Trophoblast cell (in vitro differentiated cells and primary cell): ENCODE data around the gene C7orf25.
"Not testable (repeated sequence)": the region's sequence is repeated elsewhere in the genome, so short reads cannot be mapped to it uniquely, and the experiment has no call there.

ENCODE experiments used
- DNase-seq, 2 donors: peaks; one replicate each; pipeline ENCODE4 v3.0.0-alpha.2; 2016
- H2AFZ ChIP-seq: 2 replicates; pipeline ENCODE4 v1.6.1; 2013; ENCODE audit warnings: low read length, moderate library complexity, mild to moderate bottlenecking; ENCODE audit not compliant: insufficient read depth, poor library complexity
- H2AK5ac ChIP-seq: 2 replicates; pipeline ENCODE4 v1.6.1; 2013; ENCODE audit warnings: mild to moderate bottlenecking, low read length
- H2BK120ac ChIP-seq: 2 replicates; pipeline ENCODE4 v1.6.1; 2013; ENCODE audit warnings: low read length, mild to moderate bottlenecking, moderate library complexity; ENCODE audit not compliant: insufficient read depth, poor library complexity
- H2BK12ac ChIP-seq: 2 replicates; pipeline ENCODE4 v1.6.1; 2013; ENCODE audit warnings: mild to moderate bottlenecking, low read length, moderate library complexity
- H2BK5ac ChIP-seq: 2 replicates; pipeline ENCODE4 v1.6.1; 2013; ENCODE audit warnings: low read length, low read depth, moderate library complexity, mild to moderate bottlenecking; ENCODE audit not compliant: poor library complexity
- H3K14ac ChIP-seq: 2 replicates; pipeline ENCODE4 v1.6.1; 2013; ENCODE audit warnings: mild to moderate bottlenecking, low read length
- H3K18ac ChIP-seq: 2 replicates; pipeline ENCODE4 v1.6.1; 2013; ENCODE audit warnings: mild to moderate bottlenecking, low read length
- H3K23ac ChIP-seq: 2 replicates; pipeline ENCODE4 v1.6.1; 2013; ENCODE audit warnings: low read length
- H3K27ac ChIP-seq: 2 replicates; pipeline ENCODE4 v1.5.1; 2013; ENCODE audit warnings: low read depth, mild to moderate bottlenecking, inconsistent platforms, low read length, moderate library complexity
- H3K27me3 ChIP-seq: 2 replicates; pipeline ENCODE4 v1.6.1; 2013; ENCODE audit warnings: inconsistent platforms, mild to moderate bottlenecking, low read length, moderate library complexity; ENCODE audit not compliant: insufficient read depth
- H3K36me3 ChIP-seq, 2 experiments: 1 replicate in 1 of 2; 2 replicates in 1 of 2; pipeline ENCODE4 v1.6.1; 2013; ENCODE audit warnings: low read length in 2 of 2, mild to moderate bottlenecking in 2 of 2, moderate library complexity in 1 of 2; ENCODE audit not compliant: insufficient read depth in 2 of 2, control insufficient read depth in 1 of 2
- H3K4ac ChIP-seq: 2 replicates; pipeline ENCODE4 v1.6.1; 2013; ENCODE audit warnings: low read depth, mild to moderate bottlenecking, low read length, moderate library complexity
- H3K4me1 ChIP-seq, 2 experiments: 1 replicate in 1 of 2; 2 replicates in 1 of 2; pipeline ENCODE4 v1.6.1; 2013; ENCODE audit warnings: low read length in 2 of 2, mild to moderate bottlenecking in 2 of 2, moderate library complexity in 1 of 2; ENCODE audit not compliant: insufficient read depth in 2 of 2, control insufficient read depth in 1 of 2
- H3K4me2 ChIP-seq: 2 replicates; pipeline ENCODE4 v1.6.1; 2013; ENCODE audit warnings: inconsistent platforms, mild to moderate bottlenecking, low read length, moderate library complexity
- H3K4me3 ChIP-seq: 2 replicates; pipeline ENCODE4 v1.5.1; 2013; ENCODE audit warnings: mild to moderate bottlenecking, low read depth, low read length, inconsistent platforms
- H3K79me1 ChIP-seq: one replicate; pipeline ENCODE4 v1.6.1; 2013; ENCODE audit warnings: low read length
- H3K79me2 ChIP-seq: 2 replicates; pipeline ENCODE4 v1.6.1; 2013; ENCODE audit warnings: low read length, mild to moderate bottlenecking; ENCODE audit not compliant: control insufficient read depth, insufficient read depth, poor library complexity
- H3K9ac ChIP-seq: 2 replicates; pipeline ENCODE4 v1.6.1; 2013; ENCODE audit warnings: mild to moderate bottlenecking, low read length
- H3K9me3 ChIP-seq: 2 replicates; pipeline ENCODE4 v1.6.1; 2013; ENCODE audit warnings: low read depth, mild to moderate bottlenecking, control low read depth, inconsistent platforms, low read length; ENCODE audit not compliant: insufficient read depth
- H4K12ac ChIP-seq: 2 replicates; pipeline ENCODE4 v1.6.1; 2013; ENCODE audit warnings: low read depth, mild to moderate bottlenecking, low read length, moderate library complexity
- H4K8ac ChIP-seq: 2 replicates; pipeline ENCODE4 v1.6.1; 2013; ENCODE audit warnings: low read depth, mild to moderate bottlenecking, low read length, moderate library complexity
- H4K91ac ChIP-seq: one replicate; pipeline ENCODE4 v1.6.1; 2013; ENCODE audit warnings: low read depth, mild to moderate bottlenecking, low read length, moderate library complexity
- WGBS: extraction: QIAGEN DNeasy Blood & Tissue Kit; methylation state at CpG from one replicate; pipeline ENCODE4 v1.1.7; 2013; ENCODE audit warnings: missing lambda C conversion rate; ENCODE audit not compliant: insufficient read length, insufficient coverage; ENCODE audit errors: extremely low coverage; 5-methylcytosine and 5-hydroxymethylcytosine counted together

Gene C7orf25

GRCh38 chr7:42893346-42894240, 18.3 kb downstream of the C7orf25 start:
- Histone ChIP-seq H3K4ac (no peak overlapping the region), H2BK120ac (no peak overlapping the region), H3K79me1 (peaks cover 1% of the 10 kb centered on the region), H3K9ac (no peak overlapping the region), H3K4me2 (no peak overlapping the region), H4K12ac (no peak overlapping the region), H3K79me2 (no peaks in the 10 kb centered on the region), H3K27me3 (no peaks in the 10 kb centered on the region), H3K4me3 (no peak overlapping the region), H2BK12ac (no peak overlapping the region), H3K9me3 (no peaks in the 10 kb centered on the region), H3K18ac (no peak overlapping the region), H2AK5ac (no peak overlapping the region), H4K8ac (no peak overlapping the region), H3K36me3 (no peaks in the 10 kb centered on the region), H3K4me1 (peaks cover 0 to 4% of the 10 kb centered on the region in 2 experiments), H3K23ac (no peak overlapping the region), H3K14ac (no peak overlapping the region), H2BK5ac (no peak overlapping the region), H3K27ac (no peak overlapping the region), H2AFZ (no peak overlapping the region), H4K91ac (no peak overlapping the region)
- no CpG with 5 or more reads among the region's 9 CpGs for WGBS
- DNase-seq: no peak

GRCh38 chr7:42886893-42887505, 24.9 kb downstream of the C7orf25 start:
- Histone ChIP-seq H2AFZ (no peak overlapping the region), H3K4me3 (no peak overlapping the region), H3K14ac (no peak overlapping the region), H3K27ac (no peak overlapping the region), H2BK12ac (no peak overlapping the region), H3K4me2 (no peak overlapping the region), H4K12ac (no peak overlapping the region), H3K36me3 (no peaks in the 10 kb centered on the region), H2BK5ac (no peak overlapping the region), H3K79me1 (peaks cover 2% of the 10 kb centered on the region), H2BK120ac (no peak overlapping the region), H3K4ac (no peak overlapping the region), H2AK5ac (no peak overlapping the region), H3K27me3 (no peaks in the 10 kb centered on the region), H3K23ac (no peak overlapping the region), H3K9ac (no peak overlapping the region), H4K8ac (no peak overlapping the region), H3K9me3 (no peaks in the 10 kb centered on the region), H4K91ac (no peak overlapping the region), H3K4me1 (peaks cover 0 to 2% of the 10 kb centered on the region in 2 experiments), H3K18ac (no peak overlapping the region), H3K79me2 (no peaks in the 10 kb centered on the region)
- peak in 1 of 2 donors; percentile 4 for DNase-seq

- H3K9ac ChIP-seq: no peak overlapping the region
- H3K27me3 ChIP-seq: no peaks in the 10 kb centered on the region
- WGBS: no CpG with 5 or more reads among the region's 2 CpGs
- no peak overlapping the region for H3K27ac ChIP-seq
- no peak overlapping the region for H4K12ac ChIP-seq
- no peak overlapping the region for H2BK5ac ChIP-seq
- DNase-seq: peak in 1 of 2 donors; percentile 15
- H3K4ac ChIP-seq: no peak overlapping the region
- H3K79me1 ChIP-seq: peaks cover 2% of the 10 kb centered on the region
- H3K79me2 ChIP-seq: no peaks in the 10 kb centered on the region
- peaks cover 0 to 2% of the 10 kb centered on the region in 2 experiments for H3K4me1 ChIP-seq
- no peak overlapping the region for H2AFZ ChIP-seq
- no peak overlapping the region for H3K4me2 ChIP-seq
- no peaks in the 10 kb centered on the region for H3K9me3 ChIP-seq
- no peak overlapping the region for H3K23ac ChIP-seq
- no peak overlapping the region for H3K14ac ChIP-seq
- H4K91ac ChIP-seq: no peak overlapping the region
- no peak overlapping the region for H2AK5ac ChIP-seq
- H3K4me3 ChIP-seq: no peak overlapping the region
- H4K8ac ChIP-seq: no peak overlapping the region
- H3K18ac ChIP-seq: no peak overlapping the region
- H2BK12ac ChIP-seq: no peak overlapping the region
- H2BK120ac ChIP-seq: no peak overlapping the region
- no peaks in the 10 kb centered on the region for H3K36me3 ChIP-seq
Measured at GRCh38 chr7:42886129-42886528, 25.7 kb downstream of the C7orf25 start.

GRCh38 chr7:42885183-42885582, 26.7 kb downstream of the C7orf25 start:
- H2BK120ac ChIP-seq, H4K8ac ChIP-seq, H2BK12ac ChIP-seq, H3K18ac ChIP-seq, H4K12ac ChIP-seq, H3K4me1 ChIP-seq, DNase-seq, H3K9me3 ChIP-seq, H3K4me3 ChIP-seq, H3K4me2 ChIP-seq, H3K9ac ChIP-seq, H3K27ac ChIP-seq, H2AK5ac ChIP-seq, H3K14ac ChIP-seq, H2AFZ ChIP-seq, H3K79me2 ChIP-seq, H3K23ac ChIP-seq, H2BK5ac ChIP-seq, H3K36me3 ChIP-seq, H3K4ac ChIP-seq, H3K79me1 ChIP-seq, H3K27me3 ChIP-seq, H4K91ac ChIP-seq: not testable (repeated sequence)
- no CpG with 5 or more reads among the region's 8 CpGs for WGBS
